ENCODE measurements around the gene TC2N.

DNA sequence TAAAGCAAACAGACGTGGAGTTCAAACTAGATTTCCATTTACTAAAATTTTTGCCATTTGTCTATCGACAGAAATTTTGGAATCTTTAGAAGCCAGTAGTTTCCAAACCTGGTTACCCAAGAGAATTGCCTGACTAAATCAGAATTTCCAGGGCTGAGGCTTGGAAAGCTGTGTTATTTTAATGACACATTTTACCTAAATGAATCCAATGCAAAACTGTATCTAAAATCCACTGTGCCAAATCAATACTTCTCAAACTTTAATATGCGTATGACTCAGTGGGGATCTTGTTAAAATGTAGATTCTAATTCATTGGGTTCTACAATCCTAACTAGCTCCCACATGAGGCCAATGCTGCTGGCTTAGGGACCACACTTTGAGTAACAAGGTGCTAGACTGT is 35.0 kb upstream of the TC2N start:
- TF ChIP-seq, protein P1, sequence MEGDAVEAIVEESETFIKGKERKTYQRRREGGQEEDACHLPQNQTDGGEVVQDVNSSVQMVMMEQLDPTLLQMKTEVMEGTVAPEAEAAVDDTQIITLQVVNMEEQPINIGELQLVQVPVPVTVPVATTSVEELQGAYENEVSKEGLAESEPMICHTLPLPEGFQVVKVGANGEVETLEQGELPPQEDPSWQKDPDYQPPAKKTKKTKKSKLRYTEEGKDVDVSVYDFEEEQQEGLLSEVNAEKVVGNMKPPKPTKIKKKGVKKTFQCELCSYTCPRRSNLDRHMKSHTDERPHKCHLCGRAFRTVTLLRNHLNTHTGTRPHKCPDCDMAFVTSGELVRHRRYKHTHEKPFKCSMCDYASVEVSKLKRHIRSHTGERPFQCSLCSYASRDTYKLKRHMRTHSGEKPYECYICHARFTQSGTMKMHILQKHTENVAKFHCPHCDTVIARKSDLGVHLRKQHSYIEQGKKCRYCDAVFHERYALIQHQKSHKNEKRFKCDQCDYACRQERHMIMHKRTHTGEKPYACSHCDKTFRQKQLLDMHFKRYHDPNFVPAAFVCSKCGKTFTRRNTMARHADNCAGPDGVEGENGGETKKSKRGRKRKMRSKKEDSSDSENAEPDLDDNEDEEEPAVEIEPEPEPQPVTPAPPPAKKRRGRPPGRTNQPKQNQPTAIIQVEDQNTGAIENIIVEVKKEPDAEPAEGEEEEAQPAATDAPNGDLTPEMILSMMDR (conservative IDR thresholded peaks at IDR 0.05): no peak
- no peak for TF ChIP-seq EZH2 (IDR thresholded peaks at IDR 0.05; ENCODE audit: low read depth)
